ENCODE results near the gene RMDN2.
"Not testable (repeated sequence)": the region's sequence is repeated elsewhere in the genome, so short reads cannot be mapped to it uniquely, and the experiment has no call there.

RMDN2 gene

DNA sequence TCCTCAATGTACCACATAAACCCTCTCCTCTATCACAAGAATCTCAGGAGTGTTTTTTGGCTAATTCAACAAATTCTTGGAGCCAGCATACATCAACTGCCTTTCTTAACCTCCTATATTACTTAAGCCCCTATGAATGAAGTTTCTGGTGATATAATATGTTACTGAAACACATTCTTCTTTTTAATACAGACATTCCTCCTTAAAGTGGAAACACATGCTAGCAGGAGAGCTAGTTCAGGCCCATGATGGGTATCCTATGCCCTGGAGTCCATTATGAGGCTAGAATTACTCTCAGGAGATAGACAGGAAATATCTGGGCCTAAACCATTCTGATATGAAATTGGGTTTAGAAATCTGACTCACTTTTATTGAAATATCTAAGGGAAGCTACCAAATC, 26.6 kb upstream of the RMDN2 start:
- DNase-seq: no peak

DNA sequence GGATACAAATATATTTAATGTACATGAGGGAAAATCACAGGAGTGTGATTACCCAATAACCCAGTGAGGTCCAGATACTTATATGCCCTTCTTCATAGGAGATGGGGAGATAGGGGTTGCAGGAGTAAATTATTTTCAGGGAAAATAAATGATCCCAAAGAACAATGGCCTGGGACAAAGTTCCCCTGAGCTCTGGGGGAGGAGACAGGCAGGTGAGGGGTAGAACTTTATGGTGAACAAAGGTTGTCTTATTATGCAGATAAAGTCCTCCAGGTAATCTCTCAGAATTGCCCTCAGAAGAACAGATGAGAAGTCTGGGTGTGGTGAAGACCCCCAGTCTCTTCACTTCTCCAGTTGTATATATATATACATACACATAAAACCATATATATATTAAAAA, 22.1 kb upstream of the RMDN2 start:
- no peak for DNase-seq

GRCh38 chr2:37904425-37904824, 20.7 kb upstream of the RMDN2 start:
- no peak for DNase-seq

DNA sequence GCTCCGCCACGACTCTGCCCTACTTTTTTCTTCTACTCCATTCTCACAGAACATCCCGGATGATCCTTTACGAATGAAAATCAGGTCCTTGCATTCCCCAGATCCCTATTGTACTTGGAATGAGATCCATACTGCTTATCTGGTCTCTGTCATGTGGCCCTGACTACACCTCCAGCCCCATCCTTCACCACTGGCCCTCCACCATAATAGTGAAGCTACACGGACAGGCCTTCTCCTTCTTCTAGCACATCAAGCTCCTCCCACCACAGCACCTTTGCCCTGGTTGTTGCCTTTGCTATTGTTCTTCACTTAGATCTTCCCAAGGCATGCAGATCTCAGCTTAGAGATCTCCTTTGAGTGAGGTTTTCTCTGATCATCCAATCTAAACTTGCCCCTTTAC, 20.1 kb upstream of the RMDN2 start:
- no peak for DNase-seq

GRCh38 chr2:37906131-37906530, 19.0 kb upstream of the RMDN2 start:
- DNase-seq: no peak

GRCh38 chr2:37907501-37908225, 17.4 kb upstream of the RMDN2 start:
- DNase-seq: no peak

- no peak for DNase-seq
Observed at GRCh38 chr2:37911296-37911873, 13.7 kb upstream of the RMDN2 start.

DNA sequence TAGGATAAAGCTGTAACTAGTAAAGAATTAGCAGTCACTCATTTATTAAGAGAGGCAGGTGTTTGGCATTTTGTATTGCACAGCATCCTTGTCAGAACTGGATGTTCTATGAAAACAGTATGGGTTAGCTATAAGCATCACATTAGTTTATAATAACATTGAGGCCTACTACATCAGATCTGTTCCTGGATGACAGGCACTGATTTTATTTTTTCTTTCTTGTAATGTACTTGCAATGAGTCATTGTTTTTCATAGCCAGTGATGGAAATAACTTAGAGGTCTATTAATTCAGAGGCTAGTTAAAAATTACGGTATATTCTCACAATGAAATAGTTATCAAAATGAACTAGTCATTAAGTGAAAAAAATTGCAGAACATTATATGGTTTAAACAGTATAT, 13.0 kb upstream of the RMDN2 start:
- DNase-seq: no peak

GRCh38 chr2:37912616-37913015, 12.5 kb upstream of the RMDN2 start:
- DNase-seq: no peak

DNA sequence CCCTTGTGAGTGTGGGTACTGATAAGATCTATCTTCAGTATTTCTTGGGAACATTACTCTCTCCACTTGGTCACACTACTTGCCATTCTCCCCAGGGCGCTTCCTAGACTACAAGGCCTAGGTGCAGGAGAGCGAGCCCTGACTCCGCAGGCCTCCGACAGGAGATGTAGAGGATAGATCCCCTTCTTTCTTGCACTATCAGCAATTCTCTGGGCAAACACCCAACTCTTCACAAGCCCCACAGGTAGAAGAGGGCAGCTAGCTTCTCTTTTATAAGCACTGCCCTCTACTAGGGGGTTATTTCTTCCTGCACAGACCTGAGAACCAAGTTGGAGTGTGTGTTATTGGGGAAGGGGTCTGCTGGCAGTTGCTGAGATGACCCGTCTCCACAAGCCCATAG, 10.7 kb upstream of the RMDN2 start:
- no peak for DNase-seq

- no peak for DNase-seq
Observed at GRCh38 chr2:37915773-37916172, 9.3 kb upstream of the RMDN2 start.

- DNase-seq: no peak
Observed at GRCh38 chr2:37916512-37917082, 8.5 kb upstream of the RMDN2 start.

GRCh38 chr2:37917281-37918228, 7.5 kb upstream of the RMDN2 start:
- no peak for DNase-seq

- no peak for DNase-seq
Observed at GRCh38 chr2:37918742-37919186, 6.3 kb upstream of the RMDN2 start.

GRCh38 chr2:37919631-37920032, 5.5 kb upstream of the RMDN2 start:
- DNase-seq: no peak

GRCh38 chr2:37920570-37920969, 4.5 kb upstream of the RMDN2 start:
- no peak for DNase-seq

DNA sequence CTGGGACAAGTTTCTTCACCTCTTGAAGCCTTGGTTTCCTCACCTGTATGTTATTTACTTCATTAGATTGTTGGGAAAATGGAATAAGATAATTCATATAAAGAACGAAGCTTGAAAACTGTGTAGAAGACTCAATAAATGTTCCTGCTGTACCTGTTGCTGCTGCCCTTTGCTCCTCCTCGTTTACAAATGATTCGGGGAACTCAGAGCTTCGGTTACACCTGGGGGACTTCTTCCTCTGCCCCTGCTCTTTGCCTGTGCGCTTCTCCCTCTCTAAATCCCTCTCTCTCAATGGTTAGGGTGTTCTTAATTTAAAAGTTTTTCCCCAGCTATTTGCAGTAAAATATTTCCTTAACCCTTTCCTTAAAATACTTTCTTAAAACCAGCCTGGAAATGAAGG, 3.3 kb upstream of the RMDN2 start:
- no peak for DNase-seq

DNA sequence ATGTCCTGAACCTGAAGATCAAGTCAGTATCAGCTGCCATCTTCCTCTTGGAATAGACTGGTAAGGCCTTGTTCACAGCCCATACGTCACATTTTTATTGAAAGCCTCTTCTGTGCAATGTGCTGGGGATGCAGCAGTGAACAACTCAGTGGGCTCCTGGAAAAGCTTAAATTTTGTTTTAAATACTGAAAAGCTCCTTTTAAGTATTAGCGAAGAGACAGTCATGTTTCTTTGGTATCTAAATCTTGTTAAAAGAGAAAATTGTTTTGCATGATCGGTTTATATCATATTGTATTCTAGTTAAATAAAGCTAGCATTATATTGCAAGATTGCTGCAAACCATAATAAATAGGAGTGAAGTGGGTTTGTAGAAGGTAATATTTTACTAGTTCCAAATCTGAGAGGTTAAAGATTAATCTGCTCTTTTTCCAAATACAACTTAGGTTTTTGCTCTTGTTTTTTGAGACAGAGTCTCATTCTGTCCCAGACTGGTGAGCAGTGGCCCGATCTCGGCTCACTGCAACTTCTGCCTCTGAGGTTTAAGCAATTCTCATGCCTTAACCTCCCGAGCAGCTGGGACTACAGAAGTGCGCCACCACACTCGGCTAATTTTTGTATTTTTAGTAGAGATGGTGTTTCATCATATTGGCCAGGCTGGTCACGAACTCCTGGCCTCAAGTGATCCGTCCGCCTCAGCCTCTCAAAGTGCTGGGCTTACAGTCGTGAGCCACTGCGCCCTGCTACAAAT, 1.6 kb upstream of the RMDN2 start:
- DNase-seq: no peak

DNA sequence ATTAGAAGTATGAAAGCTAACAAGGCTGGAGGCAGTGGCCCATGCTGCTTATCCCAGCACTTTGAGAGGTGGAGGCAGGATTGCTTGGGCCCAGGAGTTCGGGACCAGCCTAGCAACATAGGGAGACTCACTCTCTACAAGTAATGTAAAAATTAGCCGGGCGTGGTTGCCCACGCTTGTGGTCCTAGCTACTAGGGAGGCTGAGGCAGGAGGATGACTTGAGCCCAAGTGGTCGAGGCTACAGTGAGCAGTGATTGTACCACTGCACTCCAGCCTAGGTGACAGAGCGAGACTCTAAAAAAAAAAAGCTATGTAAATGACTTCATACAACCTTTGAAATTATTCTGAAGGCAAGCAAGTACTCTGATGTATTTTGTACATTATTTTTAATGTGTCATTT, 1.5 kb downstream of the RMDN2 start:
- no peak for DNase-seq

- no peak for DNase-seq
Observed at GRCh38 chr2:37928377-37928776, 3.3 kb downstream of the RMDN2 start.

- not testable (repeated sequence) for DNase-seq
Observed at GRCh38 chr2:37930392-37930791, 5.3 kb downstream of the RMDN2 start.

GRCh38 chr2:37932873-37933272, 7.8 kb downstream of the RMDN2 start:
- not testable (repeated sequence) for DNase-seq

Measured in activated effector memory CD4-positive, alpha-beta T cell treated with Interleukin-2 at 50 U/mL for 16 hours (primary cell).